GM15510 (cell line): ENCODE data around the gene ZNF282.
A peak's percentile ranks its signal among the peaks of the same experiment; 100 is the strongest.

ENCODE experiments used
- POLR2A ChIP-seq: IDR thresholded peaks from 3 replicates; pipeline ENCODE4 v1.6.1; 2011; ENCODE audit warnings: borderline replicate concordance; ENCODE audit not compliant: insufficient read length; ENCODE audit errors: extremely low read depth

Gene ZNF282

DNA sequence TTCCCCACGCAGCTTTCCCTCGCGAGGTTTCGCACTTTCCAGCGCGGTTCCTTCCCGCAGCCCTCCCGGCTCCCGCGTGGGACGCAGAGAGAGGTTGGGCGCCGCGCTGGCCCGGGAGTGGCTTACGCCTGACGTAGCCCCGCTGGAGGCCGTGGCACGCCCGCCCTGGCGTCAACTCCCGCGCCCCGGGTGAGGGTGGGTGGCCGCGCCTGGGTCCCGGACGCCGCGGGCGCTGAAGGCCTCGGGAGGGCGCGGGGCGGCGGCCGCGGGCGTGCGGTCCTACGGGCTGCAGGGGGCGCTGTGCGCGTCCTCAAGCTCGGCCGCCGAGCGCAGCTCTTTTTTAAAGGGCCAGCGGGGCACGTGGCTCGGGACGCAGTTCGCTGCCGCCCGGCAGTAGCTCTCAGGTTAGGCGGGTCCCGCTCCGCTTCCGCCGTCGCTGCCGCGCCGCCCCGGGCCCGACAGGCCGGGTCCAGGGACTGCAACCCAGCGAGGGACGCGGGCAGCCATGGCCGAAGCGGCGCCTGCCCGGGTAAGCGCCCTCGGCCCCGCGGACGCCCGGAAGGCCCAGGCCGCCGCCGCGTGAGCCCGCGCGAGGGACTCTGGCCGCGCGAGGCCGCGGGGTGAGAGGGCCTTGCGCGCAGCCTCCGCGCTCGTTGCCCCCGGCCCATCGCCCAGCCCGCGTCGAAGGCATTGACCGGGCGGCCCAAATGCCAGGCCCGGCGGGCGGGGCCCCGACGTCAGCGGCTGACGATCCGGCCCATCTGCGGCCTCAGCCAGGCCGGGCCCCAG, 66.7 kb downstream of the ZNF282 start, which contains the start of gene ZNF783:
ZNF783 (plus strand) TSS at position 368 of the 789 bp plus-strand sequence; CDS start at position 506, 138 bp downstream.
- TF ChIP-seq POLR2A = peak; percentile 62

- TF ChIP-seq POLR2A = no peak
Observed at GRCh38 chr7:149266451-149266850, 71.1 kb downstream of the ZNF282 start.

DNA sequence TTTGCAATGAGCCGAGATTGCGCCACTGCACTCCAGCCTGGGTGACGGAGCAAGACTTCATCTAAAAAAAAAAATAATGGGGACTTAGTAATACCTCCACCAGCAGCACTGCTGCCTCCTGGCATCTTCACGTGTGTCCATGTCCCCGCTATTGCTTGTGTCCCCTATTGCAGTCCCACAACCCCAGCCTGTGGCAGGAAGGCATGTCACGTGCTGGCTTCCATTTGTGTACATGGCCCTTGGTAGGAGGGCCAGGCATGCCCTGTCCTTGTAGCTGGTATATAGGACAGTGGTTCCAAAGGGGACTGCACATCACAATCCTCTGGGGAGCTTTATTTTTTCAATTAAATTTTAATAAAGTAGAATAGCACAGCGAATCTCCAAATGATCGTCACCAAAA, 72.4 kb downstream of the ZNF282 start:
- no peak for TF ChIP-seq POLR2A
